NCI-H69 (cell line): ENCODE results near the gene GFAP.

Experiments
- DNase-seq: peaks from one replicate; lab custom pipeline; 2025; lab: John Stamatoyannopoulos, UW

The GFAP gene

GRCh38 chr17:44931376-44931775, 16.1 kb upstream of the GFAP start:
- DNase-seq = no peak

DNA sequence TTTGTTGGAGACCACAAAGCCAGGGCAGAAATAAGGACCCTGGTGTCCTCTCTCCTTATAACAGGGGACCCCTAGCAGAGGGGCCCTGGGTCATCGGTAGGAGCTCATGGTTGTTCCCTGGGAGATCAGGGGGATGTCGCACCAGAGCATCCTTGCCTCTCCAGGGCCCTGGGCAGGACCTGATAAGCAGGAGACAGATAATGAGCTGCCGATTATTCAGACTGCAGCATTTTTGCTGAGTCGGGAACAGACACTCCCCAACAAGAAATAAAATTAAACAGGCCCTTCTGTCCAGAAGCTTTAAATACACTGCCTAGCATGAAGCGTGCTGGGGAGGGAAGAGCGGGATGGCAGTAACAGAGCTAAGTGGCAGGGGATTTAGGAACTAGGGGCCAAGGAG, 15.4 kb upstream of the GFAP start:
- no peak for DNase-seq

DNA sequence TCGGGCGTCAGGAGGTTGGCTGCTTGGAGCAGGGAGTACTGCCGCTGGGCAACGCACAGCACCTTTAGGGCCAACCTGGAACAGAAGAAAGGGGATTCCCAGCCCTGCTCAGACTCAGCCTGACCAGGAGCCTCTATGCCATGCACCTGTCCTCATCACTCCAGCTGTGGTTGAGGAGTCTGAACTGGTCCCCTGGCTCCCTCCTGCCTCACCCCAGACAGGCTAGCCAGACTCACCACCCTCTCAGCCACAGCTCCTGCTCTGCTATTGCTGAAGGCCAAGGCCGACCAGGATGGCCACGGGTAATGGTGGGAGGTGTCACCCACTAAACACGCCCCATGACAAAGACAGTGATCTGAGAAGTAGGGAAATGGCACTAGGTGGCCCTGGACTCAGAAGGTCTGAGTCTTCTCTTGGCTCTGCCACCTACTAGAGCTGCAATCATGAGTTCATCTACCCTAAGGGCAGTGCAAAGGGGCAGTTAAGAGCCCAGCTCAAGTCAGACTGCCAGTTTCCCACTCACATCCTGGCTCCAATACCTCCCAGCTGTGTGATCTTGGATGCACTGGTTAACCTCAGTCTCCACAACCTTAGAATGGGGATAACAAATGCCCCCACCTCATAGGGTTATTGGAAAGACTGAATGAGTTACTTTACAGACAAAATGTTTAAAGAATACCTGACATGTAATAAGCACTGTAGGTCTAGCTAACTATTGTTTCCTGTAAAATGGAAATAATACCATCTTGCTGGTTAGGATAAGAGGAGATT, 13.8 kb upstream of the GFAP start:
- no peak for DNase-seq

- no peak for DNase-seq
Measured at GRCh38 chr17:44928136-44928535, 12.8 kb upstream of the GFAP start.

GRCh38 chr17:44927696-44928095, 12.4 kb upstream of the GFAP start:
- no peak for DNase-seq

DNA sequence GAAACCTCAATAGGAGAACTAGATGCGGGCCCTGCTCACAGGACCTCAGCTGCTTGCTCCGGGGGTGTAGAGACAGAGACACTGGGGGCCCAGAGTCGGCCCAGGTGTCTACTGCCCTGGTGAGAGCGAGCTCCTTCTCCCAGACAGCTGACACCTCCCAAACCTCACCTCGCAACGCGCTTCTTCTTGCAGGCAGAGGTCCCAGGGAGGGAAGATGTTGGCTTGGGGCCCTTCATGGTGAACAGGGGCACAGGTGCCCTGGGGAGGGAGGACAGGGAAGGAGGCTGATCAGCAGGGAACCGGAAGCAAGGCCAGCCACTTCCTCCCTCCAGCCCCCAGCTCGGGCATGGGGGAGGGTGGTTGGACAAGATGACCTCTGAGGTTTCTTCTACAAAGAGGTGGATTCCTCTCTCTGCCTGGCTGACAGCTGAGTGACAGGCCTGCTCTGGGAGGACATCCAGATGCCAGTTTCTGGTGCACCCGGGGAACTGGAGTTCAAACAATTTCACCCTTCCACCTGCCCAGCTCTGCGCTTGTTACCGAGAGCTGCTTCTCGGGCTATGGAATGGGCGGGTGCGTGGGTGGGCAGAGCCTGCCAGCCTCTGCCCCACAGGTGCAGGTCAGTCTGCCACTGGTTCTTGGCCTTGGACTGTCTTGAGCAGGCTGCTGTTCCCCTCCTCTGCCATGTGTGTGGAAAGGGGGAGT, 11.7 kb upstream of the GFAP start:
- no peak for DNase-seq

GRCh38 chr17:44925731-44926697, 10.7 kb upstream of the GFAP start:
- no peak for DNase-seq

- DNase-seq = peak; percentile 77
Measured at GRCh38 chr17:44924107-44924544, 8.8 kb upstream of the GFAP start.

- peak; percentile 49 for DNase-seq
Measured at GRCh38 chr17:44922746-44923470, 7.6 kb upstream of the GFAP start.

DNA sequence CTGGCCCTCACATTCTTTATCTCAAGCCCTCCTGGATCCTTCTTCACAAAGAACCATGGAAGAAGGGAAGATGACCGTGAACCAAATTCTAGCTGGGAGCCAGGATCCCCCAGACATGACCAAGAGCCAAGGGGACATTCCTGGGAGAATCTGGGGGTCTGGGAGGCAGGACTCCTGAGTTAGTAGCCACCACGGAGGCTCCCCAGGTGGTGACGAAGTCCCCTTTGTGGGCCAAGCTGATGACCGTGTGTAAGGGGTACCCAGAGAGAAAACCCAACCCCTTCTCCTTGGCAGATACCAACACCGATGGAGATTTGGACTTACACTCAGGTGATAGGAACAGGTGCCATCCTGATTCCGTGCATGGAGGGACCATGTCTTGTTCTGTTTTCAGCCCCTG, 6.8 kb upstream of the GFAP start:
- DNase-seq = no peak

GRCh38 chr17:44921122-44921882, 6.0 kb upstream of the GFAP start:
- DNase-seq = peak; percentile 95

DNA sequence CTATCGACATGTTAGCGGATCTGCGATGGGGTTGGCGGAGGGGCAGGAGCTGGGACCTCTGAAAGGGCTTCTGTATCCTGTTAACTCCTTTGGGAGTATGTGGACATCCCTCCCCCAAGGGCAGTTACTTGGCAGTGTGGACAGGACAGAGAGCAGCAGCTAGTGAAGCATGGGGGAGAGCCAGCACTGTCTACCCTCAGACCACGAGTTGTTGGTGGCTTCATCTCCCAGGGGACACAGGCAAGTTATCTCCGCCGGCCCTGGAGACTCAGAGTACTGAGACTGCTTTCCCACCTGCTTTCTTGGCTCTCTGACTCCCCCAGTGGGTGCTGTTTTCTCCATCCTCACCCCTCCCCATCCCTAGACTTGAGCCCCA, 5.3 kb upstream of the GFAP start:
- DNase-seq = peak; percentile 75

- peak; percentile 90 for DNase-seq
Measured at GRCh38 chr17:44919885-44920564, 4.7 kb upstream of the GFAP start.

GRCh38 chr17:44919411-44919810, 4.1 kb upstream of the GFAP start:
- DNase-seq = no peak

- DNase-seq = no peak
Measured at GRCh38 chr17:44918006-44918405, 2.7 kb upstream of the GFAP start.

DNA sequence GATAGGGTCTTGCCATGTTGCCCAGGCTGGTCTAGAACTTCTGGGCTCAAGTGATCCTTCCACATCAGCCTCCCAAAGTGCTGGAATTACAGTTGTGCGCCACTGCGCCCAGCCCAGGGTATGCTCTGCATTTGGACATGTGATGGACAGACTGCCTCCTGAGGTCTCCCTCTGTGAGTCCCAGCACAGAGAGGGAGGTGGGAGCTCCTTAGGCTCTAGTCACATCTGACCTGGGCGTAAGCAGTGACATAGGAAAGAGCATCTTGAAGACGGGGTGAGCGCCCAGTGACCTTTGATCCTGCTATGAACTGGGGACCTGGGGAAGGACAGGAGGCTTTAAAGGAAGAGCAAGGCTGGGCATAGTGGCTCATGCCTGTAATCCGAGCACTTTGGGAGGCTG, 2.2 kb upstream of the GFAP start:
- no peak for DNase-seq

GRCh38 chr17:44916781-44917241, 1.5 kb upstream of the GFAP start:
- peak; percentile 44 for DNase-seq

DNA sequence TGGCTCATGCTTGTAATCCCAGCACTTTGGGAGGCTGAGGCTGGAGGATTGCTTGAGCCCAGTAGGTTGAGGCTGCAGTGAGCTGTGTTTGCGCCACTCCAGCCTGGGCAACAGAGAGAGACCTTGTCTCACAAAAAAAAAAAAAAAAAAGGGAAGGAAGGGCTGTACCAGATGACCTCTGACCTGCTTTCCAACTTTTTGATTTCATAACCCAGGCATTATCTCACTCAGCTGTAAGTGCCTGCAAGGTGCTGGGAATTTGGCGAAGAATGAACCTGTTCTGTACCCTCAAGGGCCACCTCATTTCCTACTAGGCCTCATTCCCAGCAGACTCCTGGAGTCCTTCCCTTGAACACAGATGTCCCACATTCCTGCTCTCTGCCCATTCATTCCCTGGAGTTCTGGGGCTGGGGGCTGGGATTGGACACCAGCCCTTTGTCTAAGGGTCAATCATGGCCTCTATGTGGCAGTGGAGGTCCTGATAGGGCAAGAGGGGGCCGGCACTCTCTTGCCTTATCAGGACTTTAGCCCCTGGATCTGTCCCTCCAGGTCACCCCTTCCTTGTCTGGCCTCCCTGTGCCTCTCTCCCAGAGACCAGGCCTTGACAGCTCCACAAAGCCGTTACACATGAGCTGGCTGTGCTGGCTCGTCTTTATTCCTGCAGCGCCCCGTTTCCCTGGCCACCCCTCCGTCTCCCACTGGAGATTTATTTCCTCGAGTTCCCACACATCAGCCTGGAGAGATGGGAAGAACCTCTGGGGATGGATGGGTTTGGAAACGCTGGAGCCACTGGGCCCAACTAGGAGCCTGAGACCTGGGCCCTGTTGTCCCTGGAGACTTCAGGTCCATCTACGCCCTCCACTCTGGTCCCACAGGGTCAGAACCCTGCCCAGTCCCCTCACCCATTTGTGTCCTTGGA, 821 bp upstream of the GFAP start:
- DNase-seq = no peak

- DNase-seq = no peak
Measured at GRCh38 chr17:44914698-44915271, 515 bp downstream of the GFAP start.
